Measurements from ENCODE around the gene SHMT1. TPM values are rescaled to one million over a fixed set of nuclear protein-coding genes. Genes with fewer than 3 reads are reported as not detected.
"Not testable (repeated sequence)": the region's sequence is repeated elsewhere in the genome, so short reads cannot be mapped to it uniquely, and the experiment has no call there.

SHMT1 gene
- total and polyA plus RNA-seq, 9 donors = 13.3 to 32.8 (median 19.9) TPM

GRCh38 chr17:18388728-18389127, 25.4 kb upstream of the SHMT1 start:
- intact Hi-C loops (cut with DNase I) = not testable (repeated sequence)

GRCh38 chr17:18388266-18388665, 24.9 kb upstream of the SHMT1 start:
- H3K4me1 ChIP-seq (ENCODE audit: insufficient read depth); H3K27me3 ChIP-seq; DNase-seq; H3K4me3 ChIP-seq; H3K36me3 ChIP-seq; intact Hi-C loops (cut with DNase I); H3K9me3 ChIP-seq; H3K27ac ChIP-seq: not testable (repeated sequence)
- 85 to 89% (median 87%) methylated on average over 4 of the region's 4 CpGs for WGBS, 3 donors

More at GRCh38 chr17:18388728-18389127, 25.4 kb upstream of the SHMT1 start:
- not testable (repeated sequence) for H3K27me3 ChIP-seq; DNase-seq; H3K4me3 ChIP-seq; H3K27ac ChIP-seq; H3K36me3 ChIP-seq; H3K9me3 ChIP-seq; H3K4me1 ChIP-seq (ENCODE audit: insufficient read depth)
- WGBS, 3 donors = 67 to 100% methylated on average over 1 to 5 of the region's 10 CpGs; no CpG with 5 or more reads in 1 of the 3 donors

- WGBS, 3 donors = 69 to 75% (median 71%) methylated on average over 5 of the region's 5 CpGs
- H3K36me3 ChIP-seq; H3K9me3 ChIP-seq; DNase-seq; H3K4me3 ChIP-seq; H3K4me1 ChIP-seq (ENCODE audit: insufficient read depth); H3K27me3 ChIP-seq; H3K27ac ChIP-seq; intact Hi-C loops (cut with DNase I): not testable (repeated sequence)
These were observed 24.2 kb upstream of the SHMT1 start for GRCh38 chr17:18387583-18387982.

GRCh38 chr17:18384271-18384670, 20.9 kb upstream of the SHMT1 start:
- H3K9me3 ChIP-seq; intact Hi-C loops (cut with DNase I); H3K4me3 ChIP-seq; H3K4me1 ChIP-seq (ENCODE audit: insufficient read depth); H3K27ac ChIP-seq; H3K27me3 ChIP-seq; H3K36me3 ChIP-seq; DNase-seq: not testable (repeated sequence)
- 82 to 88% (median 84%) methylated on average over 7 of the region's 7 CpGs for WGBS, 3 donors

GRCh38 chr17:18383079-18383481, 19.7 kb upstream of the SHMT1 start:
- H3K4me3 ChIP-seq; H3K27ac ChIP-seq; H3K27me3 ChIP-seq; H3K9me3 ChIP-seq; DNase-seq; intact Hi-C loops (cut with DNase I); H3K4me1 ChIP-seq (ENCODE audit: insufficient read depth); H3K36me3 ChIP-seq: not testable (repeated sequence)
- WGBS, 3 donors = 4% methylated on average over 25 to 34 of the region's 36 CpGs

GRCh38 chr17:18382441-18383078, 19.2 kb upstream of the SHMT1 start:
- Histone ChIP-seq H3K4me3 (no peak overlapping the region), H3K27me3 (no peaks in the 10 kb centered on the region), H3K36me3 (no peaks in the 10 kb centered on the region), H3K4me1 (ENCODE audit: insufficient read depth) (no peaks in the 10 kb centered on the region), H3K9me3 (no peaks in the 10 kb centered on the region), H3K27ac (no peak overlapping the region)
- intact Hi-C loops (cut with DNase I) = no loop called here
- no peak for DNase-seq
- WGBS, 3 donors = 46 to 76% (median 64%) methylated on average over 18 to 36 of the region's 36 CpGs
- TF ChIP-seq CTCF (IDR thresholded peaks at IDR 0.05) = no peak
- no peak for TF ChIP-seq POLR2A (IDR thresholded peaks at IDR 0.05)
- no peak for TF ChIP-seq EP300 (IDR thresholded peaks at IDR 0.05)

GRCh38 chr17:18381953-18382245, 18.5 kb upstream of the SHMT1 start:
- TF ChIP-seq POLR2A (IDR thresholded peaks at IDR 0.05) = no peak
- no peak for TF ChIP-seq CTCF (IDR thresholded peaks at IDR 0.05)
- TF ChIP-seq EP300 (IDR thresholded peaks at IDR 0.05) = no peak
- Histone ChIP-seq H3K36me3 (no peaks in the 10 kb centered on the region), H3K27ac (no peak overlapping the region), H3K9me3 (no peaks in the 10 kb centered on the region), H3K4me1 (ENCODE audit: insufficient read depth) (no peaks in the 10 kb centered on the region), H3K4me3 (no peak overlapping the region), H3K27me3 (no peaks in the 10 kb centered on the region)
- no peak for DNase-seq
- intact Hi-C loops (cut with DNase I) = no loop called here
- WGBS, 3 donors = 75 to 85% (median 81%) methylated on average over 3 of the region's 3 CpGs
